A549 (cell line): ENCODE measurements around the gene NFATC2.

Experiments used
- CBX2 ChIP-seq: fragments of 200-600 bp; sonication (generic); IDR thresholded peaks from 2 replicates; pipeline ENCODE4 v1.6.1; 2016; ENCODE audit warnings: low read depth, mild to moderate bottlenecking, borderline replicate concordance
- CEBPB ChIP-seq, 2 experiments: fragments of >200 bp in 1 of 2; sonication (Bioruptor Twin) in 1 of 2; formaldehyde crosslinking in 1 of 2; IDR thresholded peaks; 2 replicates each; pipeline ENCODE4 v1.6.1; 2012 to 2016
- CTCF ChIP-seq: fragments of >200 bp; sonication (Bioruptor Twin); formaldehyde crosslinking; IDR thresholded peaks from 3 replicates; pipeline ENCODE4 v1.5.1; 2016
- FOSL2 ChIP-seq, 2 experiments: fragments of 450-650 bp in 1 of 2; fragments of >200 bp in 1 of 2; sonication (Bioruptor Twin) in 1 of 2; formaldehyde crosslinking; IDR thresholded peaks; 2 replicates each; pipeline versions ENCODE4 v1.5.0 to v1.6.1; 2016 to 2020; ENCODE audit warnings: mild to moderate bottlenecking in 1 of 2, moderate library complexity in 1 of 2
- JUN ChIP-seq, 2 experiments: fragments of >200 bp; sonication (Bioruptor Twin); formaldehyde crosslinking; IDR thresholded peaks; 2 replicates in 1 of 2; 3 replicates in 1 of 2; pipeline ENCODE4 v1.6.1; 2016 to 2017
- JUNB ChIP-seq: fragments of >200 bp; sonication (Bioruptor Twin); formaldehyde crosslinking; IDR thresholded peaks from 2 replicates; pipeline ENCODE4 v1.6.1; 2016
- MAFK ChIP-seq: fragments of 450-650 bp; IDR thresholded peaks from 2 replicates; pipeline ENCODE4 v1.6.1; 2014; ENCODE audit not compliant: partially characterized antibody
- MAZ ChIP-seq: fragments of 150-350 bp; IDR thresholded peaks from 2 replicates; pipeline ENCODE4 v1.6.1; 2014; ENCODE audit warnings: antibody characterized with exemption, low read depth, low read length, borderline replicate concordance
- PHF8 ChIP-seq: fragments of 200-600 bp; sonication (generic); IDR thresholded peaks from 2 replicates; pipeline ENCODE4 v1.6.1; 2016; ENCODE audit warnings: low read depth, mild to moderate bottlenecking, antibody characterized with exemption, moderate library complexity, borderline replicate concordance
- POLR2A ChIP-seq: IDR thresholded peaks from 2 replicates; pipeline ENCODE4 v1.6.1; 2012; ENCODE audit warnings: mild to moderate bottlenecking, low read length
- RARB ChIP-seq: fragments of 250-450 bp; sonication (Bioruptor Pico); IDR thresholded peaks from 2 replicates; pipeline ENCODE4 v1.8.0; 2021; ENCODE audit warnings: mild to moderate bottlenecking, moderate library complexity
- RNF2 ChIP-seq: fragments of 200-600 bp; sonication (generic); IDR thresholded peaks from 2 replicates; pipeline ENCODE4 v1.6.1; 2016; ENCODE audit warnings: low read depth, mild to moderate bottlenecking, antibody characterized with exemption, moderate library complexity, borderline replicate concordance
- TF ChIP-seq, protein P1 (sequence below): fragments of >200 bp; sonication (Bioruptor Twin); formaldehyde crosslinking; IDR thresholded peaks from 3 replicates; pipeline ENCODE4 v1.6.1; 2016

- TF ChIP-seq CTCF (no peak), RARB (CRISPR knock-in tag) (no peak), POLR2A (no peak), MAFK (no peak), RNF2 (no peak), MAZ (no peak), CEBPB (IDR thresholded peaks at IDR 0.05) (no peak), JUN (IDR thresholded peaks at IDR 0.05) (no peak), CBX2 (no peak), PHF8 (no peak), JUNB (no peak), FOSL2 (IDR thresholded peaks at IDR 0.05) (no peak), FOSL2 (CRISPR knock-in tag; IDR thresholded peaks at IDR 0.05) (no peak)
- TF ChIP-seq, protein P1, sequence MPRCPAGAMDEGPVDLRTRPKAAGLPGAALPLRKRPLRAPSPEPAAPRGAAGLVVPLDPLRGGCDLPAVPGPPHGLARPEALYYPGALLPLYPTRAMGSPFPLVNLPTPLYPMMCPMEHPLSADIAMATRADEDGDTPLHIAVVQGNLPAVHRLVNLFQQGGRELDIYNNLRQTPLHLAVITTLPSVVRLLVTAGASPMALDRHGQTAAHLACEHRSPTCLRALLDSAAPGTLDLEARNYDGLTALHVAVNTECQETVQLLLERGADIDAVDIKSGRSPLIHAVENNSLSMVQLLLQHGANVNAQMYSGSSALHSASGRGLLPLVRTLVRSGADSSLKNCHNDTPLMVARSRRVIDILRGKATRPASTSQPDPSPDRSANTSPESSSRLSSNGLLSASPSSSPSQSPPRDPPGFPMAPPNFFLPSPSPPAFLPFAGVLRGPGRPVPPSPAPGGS, result no peak
Observed at GRCh38 chr20:51493346-51493791, 49.1 kb downstream of the NFATC2 start.
